ENCODE results near the gene NDUFAB1.

DNA sequence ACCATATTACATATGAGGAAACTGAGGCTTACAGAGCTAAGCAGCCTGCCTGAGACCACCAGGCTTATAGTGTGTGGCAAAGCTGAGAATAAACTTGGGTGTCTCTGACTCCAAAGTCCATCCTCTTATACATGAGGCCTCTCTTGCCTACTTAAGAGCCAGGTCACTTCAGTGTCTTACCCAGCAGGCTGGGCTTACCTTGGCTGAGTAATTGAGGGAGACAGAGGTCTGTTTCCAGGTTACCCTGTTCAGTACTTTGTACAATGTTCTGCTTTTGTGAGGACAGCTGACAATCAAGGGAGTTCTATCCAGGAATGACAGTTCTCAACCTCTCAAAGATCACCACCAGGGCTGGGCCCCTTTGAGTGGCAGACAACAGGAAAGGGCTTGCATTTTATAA is 14.4 kb downstream of the NDUFAB1 start:
- TF ChIP-seq, protein P1, sequence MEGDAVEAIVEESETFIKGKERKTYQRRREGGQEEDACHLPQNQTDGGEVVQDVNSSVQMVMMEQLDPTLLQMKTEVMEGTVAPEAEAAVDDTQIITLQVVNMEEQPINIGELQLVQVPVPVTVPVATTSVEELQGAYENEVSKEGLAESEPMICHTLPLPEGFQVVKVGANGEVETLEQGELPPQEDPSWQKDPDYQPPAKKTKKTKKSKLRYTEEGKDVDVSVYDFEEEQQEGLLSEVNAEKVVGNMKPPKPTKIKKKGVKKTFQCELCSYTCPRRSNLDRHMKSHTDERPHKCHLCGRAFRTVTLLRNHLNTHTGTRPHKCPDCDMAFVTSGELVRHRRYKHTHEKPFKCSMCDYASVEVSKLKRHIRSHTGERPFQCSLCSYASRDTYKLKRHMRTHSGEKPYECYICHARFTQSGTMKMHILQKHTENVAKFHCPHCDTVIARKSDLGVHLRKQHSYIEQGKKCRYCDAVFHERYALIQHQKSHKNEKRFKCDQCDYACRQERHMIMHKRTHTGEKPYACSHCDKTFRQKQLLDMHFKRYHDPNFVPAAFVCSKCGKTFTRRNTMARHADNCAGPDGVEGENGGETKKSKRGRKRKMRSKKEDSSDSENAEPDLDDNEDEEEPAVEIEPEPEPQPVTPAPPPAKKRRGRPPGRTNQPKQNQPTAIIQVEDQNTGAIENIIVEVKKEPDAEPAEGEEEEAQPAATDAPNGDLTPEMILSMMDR (IDR thresholded peaks at IDR 0.05) = no peak
- TF ChIP-seq POLR2A (IDR thresholded peaks at IDR 0.05) = no peak
